ENCODE data around the gene RTP3. TPM values are rescaled to one million over a fixed set of nuclear protein-coding genes. Genes with fewer than 3 reads are reported as not detected.

Gene RTP3
- polyA plus RNA-seq, 1 donor from 2014 or later, result not detected

DNA sequence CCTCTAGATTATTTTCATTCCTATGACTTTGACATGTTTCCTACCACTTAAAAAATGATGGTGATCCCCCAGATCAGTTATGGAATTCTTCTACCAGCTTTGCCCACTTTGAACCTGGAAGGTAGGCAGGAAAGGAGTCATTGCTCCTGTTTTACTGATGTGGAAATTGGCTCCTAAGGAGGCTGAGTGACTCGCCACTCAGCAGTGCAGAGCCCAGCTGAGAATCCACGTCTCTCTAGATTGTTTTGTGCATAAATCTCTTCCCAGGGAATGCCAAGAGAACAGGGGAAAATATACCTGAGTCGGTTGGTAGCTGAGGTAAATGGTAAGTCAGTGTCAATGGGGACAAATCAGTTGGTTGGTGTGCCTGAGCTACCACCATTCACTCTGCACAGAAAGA lies 37.7 kb upstream of the RTP3 start:
- H3K79me2 ChIP-seq (replicated peaks; ENCODE audit: insufficient read depth, low read length), result no peaks in the 10 kb centered on the region
- TF ChIP-seq EP300 (conservative IDR thresholded peaks at IDR 0.05; ENCODE audit: poor library complexity, severe bottlenecking) (no peak), MXI1 (conservative IDR thresholded peaks at IDR 0.05; ENCODE audit: poor library complexity, severe bottlenecking) (no peak), SMC3 (conservative IDR thresholded peaks at IDR 0.05; ENCODE audit: poor library complexity) (no peak), POLR2AphosphoS5 (IDR thresholded peaks at IDR 0.05) (no peak)
- TF ChIP-seq, protein P1, sequence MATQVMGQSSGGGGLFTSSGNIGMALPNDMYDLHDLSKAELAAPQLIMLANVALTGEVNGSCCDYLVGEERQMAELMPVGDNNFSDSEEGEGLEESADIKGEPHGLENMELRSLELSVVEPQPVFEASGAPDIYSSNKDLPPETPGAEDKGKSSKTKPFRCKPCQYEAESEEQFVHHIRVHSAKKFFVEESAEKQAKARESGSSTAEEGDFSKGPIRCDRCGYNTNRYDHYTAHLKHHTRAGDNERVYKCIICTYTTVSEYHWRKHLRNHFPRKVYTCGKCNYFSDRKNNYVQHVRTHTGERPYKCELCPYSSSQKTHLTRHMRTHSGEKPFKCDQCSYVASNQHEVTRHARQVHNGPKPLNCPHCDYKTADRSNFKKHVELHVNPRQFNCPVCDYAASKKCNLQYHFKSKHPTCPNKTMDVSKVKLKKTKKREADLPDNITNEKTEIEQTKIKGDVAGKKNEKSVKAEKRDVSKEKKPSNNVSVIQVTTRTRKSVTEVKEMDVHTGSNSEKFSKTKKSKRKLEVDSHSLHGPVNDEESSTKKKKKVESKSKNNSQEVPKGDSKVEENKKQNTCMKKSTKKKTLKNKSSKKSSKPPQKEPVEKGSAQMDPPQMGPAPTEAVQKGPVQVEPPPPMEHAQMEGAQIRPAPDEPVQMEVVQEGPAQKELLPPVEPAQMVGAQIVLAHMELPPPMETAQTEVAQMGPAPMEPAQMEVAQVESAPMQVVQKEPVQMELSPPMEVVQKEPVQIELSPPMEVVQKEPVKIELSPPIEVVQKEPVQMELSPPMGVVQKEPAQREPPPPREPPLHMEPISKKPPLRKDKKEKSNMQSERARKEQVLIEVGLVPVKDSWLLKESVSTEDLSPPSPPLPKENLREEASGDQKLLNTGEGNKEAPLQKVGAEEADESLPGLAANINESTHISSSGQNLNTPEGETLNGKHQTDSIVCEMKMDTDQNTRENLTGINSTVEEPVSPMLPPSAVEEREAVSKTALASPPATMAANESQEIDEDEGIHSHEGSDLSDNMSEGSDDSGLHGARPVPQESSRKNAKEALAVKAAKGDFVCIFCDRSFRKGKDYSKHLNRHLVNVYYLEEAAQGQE (IDR thresholded peaks at IDR 0.05; ENCODE audit: borderline replicate concordance), result no peak
- peaks cover 15% of the 10 kb centered on the region for H3K27me3 ChIP-seq (ENCODE audit: insufficient read depth, low read depth, low read length)
- peaks cover 6% of the 10 kb centered on the region for H3K9me3 ChIP-seq (ENCODE audit: low read length)
- H3K27ac ChIP-seq (ENCODE audit: low read length), result no peak overlapping the region
- no peak overlapping the region for H3K4me2 ChIP-seq (ENCODE audit: low read length)
- H3K9ac ChIP-seq (ENCODE audit: low read length), result no peak overlapping the region
- H3F3A ChIP-seq (ENCODE audit: insufficient read depth, low read length, poor library complexity, severe bottlenecking), result no peaks in the 10 kb centered on the region
- H2AFZ ChIP-seq (ENCODE audit: low read depth, low read length), result no peak overlapping the region
- no peak overlapping the region for H3K4me3 ChIP-seq (ENCODE audit: low read length)
- no peaks in the 10 kb centered on the region for H4K20me1 ChIP-seq (ENCODE audit: insufficient read depth)
- H3K36me3 ChIP-seq (ENCODE audit: insufficient read depth, low read length), result no peaks in the 10 kb centered on the region
- no peaks in the 10 kb centered on the region for H3K9me2 ChIP-seq (ENCODE audit: insufficient read depth, low read length)

DNA sequence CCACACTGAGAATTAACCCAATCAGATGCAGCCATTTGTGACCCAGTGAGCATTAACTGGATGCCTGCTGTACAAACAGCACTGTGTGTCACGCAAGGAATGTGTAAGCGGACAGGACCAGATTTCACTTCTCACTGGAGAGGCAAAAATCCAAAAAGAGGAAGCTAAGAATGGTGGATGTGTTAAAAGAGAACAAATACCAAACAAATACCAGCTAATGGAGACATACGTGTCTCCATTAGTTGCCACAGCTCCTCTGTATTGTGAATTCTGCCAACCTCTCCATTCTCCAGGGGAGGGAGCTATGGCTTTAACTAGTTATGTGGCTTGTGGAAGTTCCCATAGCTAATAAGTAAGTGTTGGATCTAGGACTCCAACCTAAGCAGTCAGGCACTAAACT lies 35.7 kb upstream of the RTP3 start:
- Histone ChIP-seq H3K4me2 (ENCODE audit: low read length) (no peak overlapping the region), H3K27me3 (ENCODE audit: insufficient read depth, low read depth, low read length) (peaks cover 23% of the 10 kb centered on the region), H3K36me3 (ENCODE audit: insufficient read depth, low read length) (no peaks in the 10 kb centered on the region), H3K79me2 (replicated peaks; ENCODE audit: insufficient read depth, low read length) (no peaks in the 10 kb centered on the region), H3K9me2 (ENCODE audit: insufficient read depth, low read length) (no peaks in the 10 kb centered on the region), H3K27ac (ENCODE audit: low read length) (no peak overlapping the region), H3K4me3 (ENCODE audit: low read length) (no peak overlapping the region), H3K9ac (ENCODE audit: low read length) (no peak overlapping the region), H3F3A (ENCODE audit: insufficient read depth, low read length, poor library complexity, severe bottlenecking) (no peaks in the 10 kb centered on the region), H2AFZ (ENCODE audit: low read depth, low read length) (no peak overlapping the region), H3K9me3 (ENCODE audit: low read length) (peaks cover 6% of the 10 kb centered on the region), H4K20me1 (ENCODE audit: insufficient read depth) (no peaks in the 10 kb centered on the region)
- no peak for TF ChIP-seq RAD21 (conservative IDR thresholded peaks at IDR 0.05)
- TF ChIP-seq, protein P1 (IDR thresholded peaks at IDR 0.05; ENCODE audit: borderline replicate concordance), result no peak
- TF ChIP-seq POLR2AphosphoS5 (IDR thresholded peaks at IDR 0.05), result no peak
- no peak for TF ChIP-seq SMC3 (conservative IDR thresholded peaks at IDR 0.05; ENCODE audit: poor library complexity)
- no peak for TF ChIP-seq TAF1 (IDR thresholded peaks at IDR 0.05; ENCODE audit: low read depth)

DNA sequence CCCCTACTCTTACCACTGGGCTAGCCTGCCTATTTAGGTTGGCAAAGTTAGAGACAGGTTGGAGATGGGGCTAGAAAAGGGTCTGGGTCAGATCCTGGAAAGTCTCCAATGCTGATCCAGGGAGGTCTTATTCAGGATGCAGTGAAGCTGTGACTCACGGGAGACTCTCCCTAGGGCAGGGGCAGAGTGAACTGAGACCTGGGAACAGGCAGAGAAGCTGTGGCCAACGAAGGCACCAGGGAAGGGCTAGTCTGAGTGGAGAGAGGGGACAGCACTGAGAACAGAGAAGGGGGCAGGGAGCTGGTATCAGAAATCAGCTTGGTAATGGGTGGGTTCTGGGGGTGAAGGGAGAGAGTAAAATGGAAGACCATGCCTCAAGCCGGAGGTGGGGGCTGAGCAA lies 35.3 kb upstream of the RTP3 start:
- Histone ChIP-seq H3K79me2 (replicated peaks; ENCODE audit: insufficient read depth, low read length) (no peaks in the 10 kb centered on the region), H4K20me1 (ENCODE audit: insufficient read depth) (no peaks in the 10 kb centered on the region), H3K27ac (ENCODE audit: low read length) (no peak overlapping the region), H3K9me3 (ENCODE audit: low read length) (peaks cover 6% of the 10 kb centered on the region), H2AFZ (ENCODE audit: low read depth, low read length) (no peak overlapping the region), H3F3A (ENCODE audit: insufficient read depth, low read length, poor library complexity, severe bottlenecking) (no peaks in the 10 kb centered on the region), H3K27me3 (ENCODE audit: insufficient read depth, low read depth, low read length) (peaks cover 23% of the 10 kb centered on the region), H3K4me3 (ENCODE audit: low read length) (no peak overlapping the region), H3K9me2 (ENCODE audit: insufficient read depth, low read length) (no peaks in the 10 kb centered on the region), H3K36me3 (ENCODE audit: insufficient read depth, low read length) (no peaks in the 10 kb centered on the region), H3K9ac (ENCODE audit: low read length) (no peak overlapping the region), H3K4me2 (ENCODE audit: low read length) (no peak overlapping the region)
- TF ChIP-seq TAF1 (IDR thresholded peaks at IDR 0.05; ENCODE audit: low read depth) (no peak), SMC3 (conservative IDR thresholded peaks at IDR 0.05; ENCODE audit: poor library complexity) (no peak), MXI1 (conservative IDR thresholded peaks at IDR 0.05; ENCODE audit: poor library complexity, severe bottlenecking) (no peak), EZH2 (IDR thresholded peaks at IDR 0.05; ENCODE audit: borderline replicate concordance, insufficient read depth, low read length, poor library complexity, severe bottlenecking) (no peak)
- TF ChIP-seq, protein P2, sequence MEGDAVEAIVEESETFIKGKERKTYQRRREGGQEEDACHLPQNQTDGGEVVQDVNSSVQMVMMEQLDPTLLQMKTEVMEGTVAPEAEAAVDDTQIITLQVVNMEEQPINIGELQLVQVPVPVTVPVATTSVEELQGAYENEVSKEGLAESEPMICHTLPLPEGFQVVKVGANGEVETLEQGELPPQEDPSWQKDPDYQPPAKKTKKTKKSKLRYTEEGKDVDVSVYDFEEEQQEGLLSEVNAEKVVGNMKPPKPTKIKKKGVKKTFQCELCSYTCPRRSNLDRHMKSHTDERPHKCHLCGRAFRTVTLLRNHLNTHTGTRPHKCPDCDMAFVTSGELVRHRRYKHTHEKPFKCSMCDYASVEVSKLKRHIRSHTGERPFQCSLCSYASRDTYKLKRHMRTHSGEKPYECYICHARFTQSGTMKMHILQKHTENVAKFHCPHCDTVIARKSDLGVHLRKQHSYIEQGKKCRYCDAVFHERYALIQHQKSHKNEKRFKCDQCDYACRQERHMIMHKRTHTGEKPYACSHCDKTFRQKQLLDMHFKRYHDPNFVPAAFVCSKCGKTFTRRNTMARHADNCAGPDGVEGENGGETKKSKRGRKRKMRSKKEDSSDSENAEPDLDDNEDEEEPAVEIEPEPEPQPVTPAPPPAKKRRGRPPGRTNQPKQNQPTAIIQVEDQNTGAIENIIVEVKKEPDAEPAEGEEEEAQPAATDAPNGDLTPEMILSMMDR (IDR thresholded peaks at IDR 0.05; ENCODE audit: poor library complexity, severe bottlenecking), result no peak

Data from neural cell (in vitro differentiated cells).